NCI-H748 (cell line): ENCODE measurements around the gene GAS2L1.

ENCODE experiments used
- DNase-seq: peaks from one replicate; lab custom pipeline; 2025; ENCODE audit not compliant: unreplicated experiment; lab: John Stamatoyannopoulos, UW

GAS2L1 gene

GRCh38 chr22:29306175-29306834 is at the start of gene GAS2L1:
Gene GAS2L1, plus strand, starts transcription at chr22:29306650. Its CDS starts 1,456 bp downstream, at chr22:29308106.
- DNase-seq, result peak; percentile 63

DNA sequence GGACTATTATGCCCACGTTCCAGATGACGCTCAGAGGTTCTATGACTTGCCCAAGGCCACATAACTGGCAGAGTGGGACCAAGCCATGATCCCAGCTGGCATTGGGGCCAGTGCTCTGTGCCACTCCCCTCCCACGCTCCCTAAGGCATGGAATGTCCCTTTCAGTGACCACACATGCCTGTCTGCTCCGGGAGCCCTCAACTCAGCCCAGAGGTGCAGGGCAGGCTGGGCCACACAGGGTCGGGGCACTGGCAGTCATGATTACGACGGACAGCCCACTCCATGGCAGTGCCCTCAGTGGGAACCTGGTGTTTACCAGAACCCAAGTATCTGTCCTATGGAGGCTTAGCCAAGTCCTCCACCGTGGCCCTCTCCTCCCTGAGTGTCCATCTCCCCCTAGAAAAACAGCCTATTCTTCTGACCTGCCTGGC is 48.7 kb upstream of the GAS2L1 start:
- no peak for DNase-seq

DNA sequence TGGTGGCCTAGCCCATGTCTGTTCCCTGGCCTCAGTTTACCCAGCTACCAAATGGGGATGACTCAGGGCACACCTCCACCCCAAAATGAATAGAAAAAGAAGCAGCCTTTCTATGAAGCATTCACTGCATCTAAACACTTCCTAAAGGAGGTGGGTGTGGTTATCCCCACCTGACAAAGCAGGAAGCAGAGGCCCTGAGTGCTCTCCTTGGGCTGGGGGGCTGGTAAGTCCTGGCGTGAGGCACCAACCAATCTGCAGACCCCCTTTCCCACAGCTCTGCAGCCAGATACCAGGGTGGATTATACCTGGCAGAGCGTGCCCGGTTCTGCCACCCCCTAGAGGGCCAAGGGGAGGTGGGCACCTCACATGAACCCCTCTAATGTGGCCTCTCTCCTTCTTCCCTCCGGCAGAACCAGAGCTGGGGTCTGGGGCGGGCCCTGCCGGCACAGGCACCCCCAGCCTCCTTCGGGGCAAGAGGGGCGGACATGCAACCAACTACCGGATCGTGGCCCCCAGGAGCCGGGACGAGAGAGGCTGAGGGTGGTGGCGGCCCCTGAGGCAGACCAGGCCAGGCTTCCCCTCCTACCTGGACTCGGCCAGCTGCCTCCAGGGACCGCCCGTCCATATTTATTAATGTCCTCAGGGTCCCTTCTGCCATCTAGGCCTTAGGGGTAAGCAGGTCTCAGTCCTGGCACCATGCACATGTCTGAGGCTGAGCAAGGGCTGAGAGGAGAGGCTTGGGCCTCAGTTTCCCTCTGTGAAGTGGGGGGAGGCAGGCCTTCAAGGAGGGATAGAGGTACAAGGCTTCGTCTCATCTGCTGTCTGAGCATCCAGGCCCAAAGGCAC is 47.8 kb upstream of the GAS2L1 start:
- no peak for DNase-seq

DNA sequence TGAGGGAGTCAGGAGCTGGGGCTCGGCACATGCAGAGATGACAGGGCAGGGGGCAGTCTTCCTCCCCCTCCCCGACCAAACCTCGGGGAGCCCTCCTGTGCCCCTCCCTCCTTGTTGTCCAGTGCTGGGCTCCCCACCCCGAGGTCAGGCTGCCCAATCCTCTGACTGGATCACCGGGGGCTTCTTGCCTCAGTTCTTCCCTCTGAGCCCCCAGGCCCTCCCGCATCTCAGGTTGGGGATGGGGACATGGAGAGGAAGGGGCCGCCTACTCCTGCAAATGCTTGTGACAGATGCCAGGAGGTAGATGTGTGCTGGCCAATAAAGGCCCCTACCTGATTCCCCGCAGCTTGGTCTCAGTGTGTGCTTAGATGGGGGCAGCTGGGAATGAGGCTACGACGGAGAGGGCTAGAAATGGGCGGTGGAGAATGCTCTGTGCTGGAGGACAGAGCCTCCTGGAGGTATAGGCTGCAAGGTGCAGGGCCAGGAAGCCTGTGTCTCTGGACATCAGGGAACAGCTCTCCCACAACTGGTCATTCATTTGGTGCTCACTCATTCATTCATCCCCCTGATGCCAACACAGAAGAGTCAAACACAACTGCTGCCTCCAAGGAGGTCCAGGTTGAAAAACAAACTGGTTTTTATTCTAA is 47.1 kb upstream of the GAS2L1 start:
- no peak for DNase-seq

DNA sequence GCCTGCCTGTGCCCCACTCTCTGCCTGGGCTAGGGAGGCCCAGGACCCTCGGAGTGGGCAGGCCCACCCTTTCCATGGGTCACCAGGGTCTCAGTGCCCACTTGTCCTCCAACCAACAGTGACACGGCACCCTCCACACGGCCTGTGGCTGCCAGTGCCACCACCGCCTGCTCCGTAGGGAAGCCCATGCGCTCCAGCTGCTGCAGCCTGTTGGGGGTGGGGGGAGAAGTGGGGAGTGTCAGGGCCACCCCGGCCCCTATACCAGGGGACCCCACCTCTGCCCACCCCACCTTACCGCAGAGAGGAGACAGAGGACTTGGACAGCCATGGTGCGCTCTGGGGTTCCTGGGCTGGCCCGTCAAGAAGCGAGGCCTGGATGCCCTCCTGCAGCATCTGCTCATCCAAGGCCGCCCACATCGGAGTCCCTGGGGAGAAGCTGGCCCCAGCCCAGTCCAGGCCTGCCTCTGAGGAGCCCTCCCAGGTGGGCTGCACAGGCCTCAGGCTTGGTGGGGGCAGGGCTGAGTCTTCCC is 46.4 kb upstream of the GAS2L1 start:
- DNase-seq, result no peak

DNA sequence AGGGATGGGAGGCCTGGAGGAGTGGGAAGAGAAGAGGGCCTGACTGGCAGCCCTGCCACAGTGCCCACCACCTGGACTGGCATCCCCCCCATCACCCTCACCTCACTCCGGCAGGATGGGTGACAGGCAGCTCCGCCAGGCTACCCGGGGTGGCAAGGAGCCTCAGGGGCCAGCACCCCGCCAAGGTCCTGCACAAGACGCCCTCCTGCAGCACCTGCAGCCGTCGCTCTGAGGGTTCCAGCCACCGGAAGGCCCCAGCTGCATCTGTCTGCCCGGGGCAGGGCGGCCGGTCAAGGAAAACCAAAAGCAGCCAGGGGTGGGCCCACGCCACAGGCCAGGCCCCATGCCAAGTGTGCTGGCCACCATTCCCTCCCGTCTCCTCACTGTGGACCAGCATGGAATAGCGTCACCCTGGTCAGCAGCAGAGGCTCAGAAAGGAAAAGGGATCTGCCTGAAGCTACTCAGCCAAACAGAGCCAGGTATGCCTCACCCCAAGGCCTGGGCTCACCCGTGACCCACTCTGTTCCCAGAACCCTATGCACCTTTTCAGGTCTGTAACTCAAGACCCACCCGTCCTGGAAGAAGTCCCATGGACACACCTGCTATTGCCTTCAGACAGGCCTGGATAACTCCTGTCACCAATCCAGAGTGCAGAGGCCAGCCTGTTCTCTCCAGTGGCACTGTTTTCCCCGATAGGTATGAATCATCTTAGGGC is 45.7 kb upstream of the GAS2L1 start:
- no peak for DNase-seq

- DNase-seq, result no peak
Observed at GRCh38 chr22:29263791-29264276, 42.6 kb upstream of the GAS2L1 start.

DNA sequence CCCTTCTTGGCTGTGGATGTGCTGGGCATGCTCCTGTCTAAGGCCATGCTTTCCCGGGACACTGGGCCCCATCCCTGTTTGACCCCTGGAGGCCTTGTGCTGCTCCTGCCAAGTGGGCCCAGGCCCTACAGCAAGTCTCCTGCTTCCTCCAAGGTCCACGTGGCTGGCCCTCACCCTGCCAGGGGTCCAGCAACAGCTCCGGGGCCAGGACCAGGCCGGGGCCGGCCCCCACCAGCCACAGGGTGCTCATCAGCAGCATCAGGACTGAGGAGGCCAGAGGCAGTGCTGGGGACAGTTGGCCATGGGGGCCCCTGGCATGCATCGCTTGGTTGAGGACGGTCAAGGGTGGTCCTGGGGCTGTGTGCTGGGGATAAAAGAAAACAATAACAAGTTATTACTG is 41.1 kb upstream of the GAS2L1 start:
- no peak for DNase-seq

DNA sequence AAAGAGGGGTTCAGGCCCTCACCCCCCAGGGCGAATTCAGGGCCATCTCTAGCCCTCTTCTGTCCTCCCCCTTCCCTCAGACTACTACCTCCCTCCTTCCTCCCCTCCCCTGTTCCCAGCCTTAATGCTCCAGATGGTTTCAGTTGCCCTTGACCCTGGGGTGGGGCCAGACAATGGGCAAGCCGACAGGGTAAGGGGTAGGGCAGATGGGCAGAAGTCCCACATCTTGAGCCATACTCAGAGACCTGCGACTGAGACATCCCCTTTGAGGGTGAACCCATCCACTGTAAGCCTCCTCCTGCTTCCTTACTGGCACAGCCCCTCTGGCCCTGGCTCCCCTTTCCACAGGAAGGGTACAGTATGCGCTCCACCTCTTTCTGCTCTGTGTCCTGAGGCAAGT is 40.5 kb upstream of the GAS2L1 start:
- DNase-seq, result no peak

GRCh38 chr22:29266564-29267461 is 39.6 kb upstream of the GAS2L1 start:
- no peak for DNase-seq

GRCh38 chr22:29267462-29267857 is 39.0 kb upstream of the GAS2L1 start:
- no peak for DNase-seq

DNA sequence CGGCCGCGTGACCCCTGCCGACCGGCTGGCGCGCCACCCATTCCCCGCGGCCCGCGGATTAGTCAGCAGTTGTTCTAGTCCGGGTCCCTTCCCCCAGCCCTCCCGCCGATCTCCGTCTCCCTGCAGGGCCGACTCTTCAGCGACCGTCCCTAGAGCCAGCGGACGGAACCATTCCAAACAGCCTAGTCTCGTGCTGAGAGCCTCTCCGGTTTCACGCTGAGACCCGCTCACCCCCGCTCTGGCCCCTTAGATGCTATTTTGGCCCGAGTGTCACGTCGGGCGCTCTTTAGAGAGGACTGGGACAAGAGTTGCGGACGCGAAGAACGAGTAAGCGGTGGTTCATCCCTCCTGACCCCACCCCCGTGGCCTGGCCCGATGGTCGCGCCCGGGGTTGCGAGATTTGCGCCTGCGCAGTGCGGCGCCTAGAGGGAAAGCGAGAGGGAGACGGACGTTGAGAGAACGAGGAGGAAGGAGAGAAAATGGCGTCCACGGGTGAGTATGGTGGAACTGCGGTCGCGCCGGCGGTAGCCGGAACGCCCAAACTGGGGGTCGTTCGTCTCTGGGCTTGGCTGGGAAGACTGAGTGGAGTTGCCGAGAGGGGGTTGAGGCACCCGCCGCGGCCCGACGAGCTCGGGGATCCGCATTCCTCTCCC is 38.5 kb upstream of the GAS2L1 start, which contains the start of the genes EWSR1 and RHBDD3:
Gene EWSR1, plus strand, starts transcription at position 411 of the 653 bp plus-strand sequence. Its CDS starts 69 bp downstream, at position 480.
Gene RHBDD3, minus strand, starts transcription at position 124 of the 653 bp plus-strand sequence. CDS start 2,355 bp downstream, outside the sequence.
- peak; percentile 89 for DNase-seq

DNA sequence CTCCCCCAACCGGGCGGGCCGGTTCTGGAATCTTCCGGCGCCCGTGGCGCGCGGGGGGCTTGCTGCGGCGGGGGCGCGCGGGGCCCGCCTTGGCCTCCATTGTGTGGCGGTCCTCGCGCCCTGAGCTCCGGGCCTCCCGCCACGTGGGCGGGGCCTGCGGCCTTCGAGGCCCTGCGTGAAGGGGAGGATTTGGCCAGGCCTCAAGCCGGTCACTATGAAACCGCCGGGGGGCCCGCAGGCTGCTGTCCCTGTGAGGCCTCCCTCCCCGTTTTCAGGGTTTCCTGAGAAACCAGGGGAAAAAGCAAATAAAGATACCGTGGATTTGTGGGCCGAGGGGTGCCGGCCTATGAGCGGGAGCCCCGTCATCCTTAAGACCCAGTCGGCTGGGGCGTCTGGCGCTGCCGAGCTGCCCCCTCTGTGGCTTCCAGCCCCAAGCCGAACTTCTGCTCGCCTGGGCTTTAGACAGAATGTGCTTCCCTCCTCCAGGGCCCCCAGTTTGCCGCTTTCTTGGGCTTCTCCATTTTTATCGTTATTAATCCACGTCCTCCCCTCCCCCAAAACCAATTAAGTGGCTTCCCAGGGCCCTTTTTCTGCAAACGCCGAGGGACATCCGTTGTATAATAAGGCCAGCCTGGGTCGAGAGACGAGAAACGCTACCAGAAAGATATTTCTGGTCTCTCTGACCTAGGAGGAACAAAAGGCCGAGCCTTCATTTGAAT is 37.8 kb upstream of the GAS2L1 start:
- peak; percentile 55 for DNase-seq

DNA sequence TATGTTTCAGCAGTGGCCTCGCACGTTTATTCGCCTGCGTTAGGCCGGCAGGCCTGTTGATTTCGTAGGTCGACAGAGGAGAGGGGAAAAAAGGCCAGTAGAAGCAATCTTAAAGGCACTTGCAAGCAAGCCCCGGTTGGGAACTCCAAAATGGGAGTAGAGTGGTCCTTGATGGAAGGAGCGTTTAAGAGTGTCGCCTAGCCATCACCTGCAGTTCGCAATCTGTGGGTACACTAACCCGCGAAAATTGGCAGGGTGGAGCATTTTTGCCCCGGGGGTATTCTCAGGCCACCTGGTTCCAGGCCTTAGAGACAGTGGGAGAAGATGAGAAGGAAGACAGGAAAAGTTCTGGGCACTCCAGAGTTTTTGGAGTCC is 37.2 kb upstream of the GAS2L1 start:
- DNase-seq, result peak; percentile 24

GRCh38 chr22:29269731-29270474 is 36.5 kb upstream of the GAS2L1 start:
- no peak for DNase-seq

DNA sequence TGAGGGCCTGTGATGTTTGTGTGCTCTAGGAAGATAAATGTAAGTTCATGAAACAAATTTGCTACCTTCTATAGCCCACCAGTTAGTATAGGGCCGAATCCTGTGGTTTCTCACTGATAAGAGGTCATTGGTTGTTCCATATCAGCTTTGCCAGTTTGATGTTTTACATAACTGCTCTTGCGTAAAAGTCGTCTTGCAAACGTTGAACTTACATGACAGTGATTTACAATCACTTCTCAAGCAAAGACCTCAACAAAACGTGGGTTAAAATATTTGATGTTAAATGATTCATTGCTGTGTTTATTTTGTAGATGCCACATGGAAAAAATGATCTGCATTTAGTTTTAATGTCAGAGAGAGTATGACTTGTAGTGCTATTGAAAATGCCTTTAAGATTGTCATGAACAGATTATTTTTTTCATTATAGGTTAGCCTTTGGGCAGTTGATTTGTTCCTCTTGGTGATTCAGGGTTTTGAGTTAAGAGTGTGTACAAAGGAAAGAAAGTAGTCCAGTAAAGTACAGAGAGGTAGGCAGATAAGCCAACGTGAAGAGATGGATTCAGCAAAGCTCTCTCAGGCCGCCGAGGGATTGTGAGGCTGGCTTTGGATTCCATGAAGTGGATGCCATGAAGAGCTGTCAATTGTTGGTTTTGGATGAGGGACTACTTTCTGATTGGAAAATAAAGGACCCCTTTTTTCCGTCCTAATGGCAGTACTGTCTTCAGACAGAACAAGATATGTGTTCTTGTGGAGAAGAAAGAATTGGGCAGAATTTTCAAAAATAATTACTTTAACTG is 35.8 kb upstream of the GAS2L1 start:
- DNase-seq, result no peak

- no peak for DNase-seq
Observed at GRCh38 chr22:29272624-29273023, 33.8 kb upstream of the GAS2L1 start.
